GM04504 (cell line): ENCODE results near the gene CYGB.

ENCODE experiments used
- DNase-seq: peaks from one replicate; pipeline ENCODE4 v3.0.0-alpha.2; 2012; ENCODE audit warnings: low read depth

The CYGB gene

GRCh38 chr17:76478730-76479514 is 58.6 kb downstream of the CYGB start:
- no peak for DNase-seq

- no peak for DNase-seq
These were observed 59.4 kb downstream of the CYGB start for GRCh38 chr17:76478097-76478496.

- DNase-seq: no peak
These were observed 59.9 kb downstream of the CYGB start for GRCh38 chr17:76477576-76477975.
